HL-60 (cell line): ENCODE results near the gene POU2F1.

Source experiments
- DNase-seq, 2 experiments: peaks; one replicate each; pipeline ENCODE4 v3.0.0-alpha.2; 2010 to 2020; ENCODE audit warnings: low read depth in 1 of 2, low spot score in 1 of 2
- H3K27ac ChIP-seq: fragments of 250-450 bp; sonication (Bioruptor Pico); replicated peaks from 2 replicates; pipeline ENCODE4 v1.5.1; 2020; ENCODE audit warnings: mild to moderate bottlenecking, moderate library complexity
- H3K27me3 ChIP-seq: fragments of 250-450 bp; sonication (Bioruptor Pico); 2 replicates; pipeline ENCODE4 v1.5.1; 2021; ENCODE audit warnings: mild to moderate bottlenecking, moderate library complexity; ENCODE audit not compliant: insufficient read depth, poor library complexity, severe bottlenecking
- H3K4me3 ChIP-seq: replicated peaks from 2 replicates; pipeline ENCODE4 v1.5.1; 2011; ENCODE audit warnings: mild to moderate bottlenecking, control low read depth, low read length; ENCODE audit not compliant: insufficient read depth
- CTCF ChIP-seq: IDR thresholded peaks from one replicate; pipeline ENCODE4 v1.5.1; 2011; ENCODE audit warnings: low read length, control low read depth, inconsistent platforms; ENCODE audit not compliant: insufficient read depth
- GABPA ChIP-seq: IDR thresholded peaks from 2 replicates; pipeline ENCODE4 v1.6.1; 2012; ENCODE audit warnings: low read depth
- POLR2AphosphoS5 ChIP-seq: IDR thresholded peaks from 2 replicates; pipeline ENCODE4 v1.6.1; 2012; ENCODE audit warnings: low read depth
- REST ChIP-seq: IDR thresholded peaks from 2 replicates; pipeline ENCODE4 v1.6.1; 2012; ENCODE audit warnings: low read depth; ENCODE audit not compliant: insufficient replicate concordance
- SPI1 ChIP-seq: IDR thresholded peaks from 2 replicates; pipeline ENCODE4 v1.6.1; 2012; ENCODE audit warnings: low read depth, mild to moderate bottlenecking, borderline replicate concordance

Gene POU2F1

GRCh38 chr1:167273027-167273800, 52.5 kb downstream of the POU2F1 start:
- no peak for TF ChIP-seq REST
- 0 out of 2 replicates have a peak, but pooled peaks have one; percentile 45 for TF ChIP-seq POLR2AphosphoS5
- no peak for TF ChIP-seq SPI1
- no peak for TF ChIP-seq GABPA
- no peak for TF ChIP-seq CTCF
- Histone ChIP-seq H3K27ac (peak overlapping the region; percentile 45; the same call in 1 of the 2 replicates), H3K4me3 (no peak overlapping the region), H3K27me3 (no peaks in the 10 kb centered on the region)
- peak in 1 of 2 experiments; percentile 73 for DNase-seq

GRCh38 chr1:167274061-167274460, 53.4 kb downstream of the POU2F1 start:
- no peak for DNase-seq
- Histone ChIP-seq H3K27me3 (no peaks in the 10 kb centered on the region), H3K4me3 (no peak overlapping the region), H3K27ac (peak overlapping the region; percentile 45; the same call in 1 of the 2 replicates)
- TF ChIP-seq SPI1 (no peak), POLR2AphosphoS5 (no peak), CTCF (no peak), REST (no peak), GABPA (no peak)

- Histone ChIP-seq H3K27ac (no peak overlapping the region), H3K27me3 (no peaks in the 10 kb centered on the region), H3K4me3 (no peak overlapping the region)
- DNase-seq, result no peak
- TF ChIP-seq REST, result no peak
- TF ChIP-seq CTCF, result no peak
- TF ChIP-seq POLR2AphosphoS5, result no peak
- no peak for TF ChIP-seq GABPA
- TF ChIP-seq SPI1, result no peak
These were observed 56.3 kb downstream of the POU2F1 start for GRCh38 chr1:167276969-167277368.
